ENCODE data around the gene MRPL51. TPM values are rescaled to one million over a fixed set of nuclear protein-coding genes. Genes with fewer than 3 reads are reported as not detected.

The MRPL51 gene
- total and polyA plus RNA-seq, 9 of the 15 experiments (the other 6 are each of a cell fraction or from before 2014, with no cell fraction given), result 127 to 727 (median 208) TPM

DNA sequence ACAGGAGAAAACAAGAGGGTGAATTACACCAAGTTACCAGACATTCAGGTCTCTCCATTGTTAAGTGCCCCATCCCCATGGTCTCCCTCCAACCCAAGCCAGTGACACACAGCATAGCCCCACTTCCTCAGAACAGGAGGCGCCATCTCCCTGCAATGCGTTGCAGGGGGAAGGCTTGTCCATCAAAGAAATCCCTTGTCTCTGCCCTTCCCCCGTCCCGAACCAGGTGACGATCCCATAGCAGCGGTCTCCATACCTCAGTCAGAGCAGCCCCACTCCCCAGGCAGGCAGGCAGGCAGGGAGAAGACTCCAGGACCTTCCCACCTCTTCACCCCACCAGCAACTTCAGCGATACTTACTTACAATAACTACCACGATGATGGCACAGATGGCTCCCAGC, 28.5 kb downstream of the MRPL51 start:
- intact Hi-C loops (cut with micrococcal nuclease), result no loop called here
- no peak overlapping the region for H3K27ac ChIP-seq (ENCODE audit: extremely low read depth, low read depth, low read length)
- no peak for TF ChIP-seq GTF2E2 (tag; IDR thresholded peaks at IDR 0.05)
- no peak for TF ChIP-seq ZNF445 (CRISPR knock-in tag; IDR thresholded peaks at IDR 0.05; ENCODE audit: low read depth)
- TF ChIP-seq, protein P1, sequence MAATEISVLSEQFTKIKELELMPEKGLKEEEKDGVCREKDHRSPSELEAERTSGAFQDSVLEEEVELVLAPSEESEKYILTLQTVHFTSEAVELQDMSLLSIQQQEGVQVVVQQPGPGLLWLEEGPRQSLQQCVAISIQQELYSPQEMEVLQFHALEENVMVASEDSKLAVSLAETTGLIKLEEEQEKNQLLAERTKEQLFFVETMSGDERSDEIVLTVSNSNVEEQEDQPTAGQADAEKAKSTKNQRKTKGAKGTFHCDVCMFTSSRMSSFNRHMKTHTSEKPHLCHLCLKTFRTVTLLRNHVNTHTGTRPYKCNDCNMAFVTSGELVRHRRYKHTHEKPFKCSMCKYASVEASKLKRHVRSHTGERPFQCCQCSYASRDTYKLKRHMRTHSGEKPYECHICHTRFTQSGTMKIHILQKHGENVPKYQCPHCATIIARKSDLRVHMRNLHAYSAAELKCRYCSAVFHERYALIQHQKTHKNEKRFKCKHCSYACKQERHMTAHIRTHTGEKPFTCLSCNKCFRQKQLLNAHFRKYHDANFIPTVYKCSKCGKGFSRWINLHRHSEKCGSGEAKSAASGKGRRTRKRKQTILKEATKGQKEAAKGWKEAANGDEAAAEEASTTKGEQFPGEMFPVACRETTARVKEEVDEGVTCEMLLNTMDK (IDR thresholded peaks at IDR 0.05; ENCODE audit: borderline replicate concordance, insufficient read depth, low read depth, low read length, poor library complexity, severe bottlenecking), result no peak
- TF ChIP-seq RBM15 (IDR thresholded peaks at IDR 0.05; ENCODE audit: insufficient read depth, low read length), result no peak
- TF ChIP-seq, protein P2, sequence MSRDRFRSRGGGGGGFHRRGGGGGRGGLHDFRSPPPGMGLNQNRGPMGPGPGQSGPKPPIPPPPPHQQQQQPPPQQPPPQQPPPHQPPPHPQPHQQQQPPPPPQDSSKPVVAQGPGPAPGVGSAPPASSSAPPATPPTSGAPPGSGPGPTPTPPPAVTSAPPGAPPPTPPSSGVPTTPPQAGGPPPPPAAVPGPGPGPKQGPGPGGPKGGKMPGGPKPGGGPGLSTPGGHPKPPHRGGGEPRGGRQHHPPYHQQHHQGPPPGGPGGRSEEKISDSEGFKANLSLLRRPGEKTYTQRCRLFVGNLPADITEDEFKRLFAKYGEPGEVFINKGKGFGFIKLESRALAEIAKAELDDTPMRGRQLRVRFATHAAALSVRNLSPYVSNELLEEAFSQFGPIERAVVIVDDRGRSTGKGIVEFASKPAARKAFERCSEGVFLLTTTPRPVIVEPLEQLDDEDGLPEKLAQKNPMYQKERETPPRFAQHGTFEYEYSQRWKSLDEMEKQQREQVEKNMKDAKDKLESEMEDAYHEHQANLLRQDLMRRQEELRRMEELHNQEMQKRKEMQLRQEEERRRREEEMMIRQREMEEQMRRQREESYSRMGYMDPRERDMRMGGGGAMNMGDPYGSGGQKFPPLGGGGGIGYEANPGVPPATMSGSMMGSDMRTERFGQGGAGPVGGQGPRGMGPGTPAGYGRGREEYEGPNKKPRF (IDR thresholded peaks at IDR 0.05; ENCODE audit: low read depth, low read length), result no peak
- TF ChIP-seq, protein P3, sequence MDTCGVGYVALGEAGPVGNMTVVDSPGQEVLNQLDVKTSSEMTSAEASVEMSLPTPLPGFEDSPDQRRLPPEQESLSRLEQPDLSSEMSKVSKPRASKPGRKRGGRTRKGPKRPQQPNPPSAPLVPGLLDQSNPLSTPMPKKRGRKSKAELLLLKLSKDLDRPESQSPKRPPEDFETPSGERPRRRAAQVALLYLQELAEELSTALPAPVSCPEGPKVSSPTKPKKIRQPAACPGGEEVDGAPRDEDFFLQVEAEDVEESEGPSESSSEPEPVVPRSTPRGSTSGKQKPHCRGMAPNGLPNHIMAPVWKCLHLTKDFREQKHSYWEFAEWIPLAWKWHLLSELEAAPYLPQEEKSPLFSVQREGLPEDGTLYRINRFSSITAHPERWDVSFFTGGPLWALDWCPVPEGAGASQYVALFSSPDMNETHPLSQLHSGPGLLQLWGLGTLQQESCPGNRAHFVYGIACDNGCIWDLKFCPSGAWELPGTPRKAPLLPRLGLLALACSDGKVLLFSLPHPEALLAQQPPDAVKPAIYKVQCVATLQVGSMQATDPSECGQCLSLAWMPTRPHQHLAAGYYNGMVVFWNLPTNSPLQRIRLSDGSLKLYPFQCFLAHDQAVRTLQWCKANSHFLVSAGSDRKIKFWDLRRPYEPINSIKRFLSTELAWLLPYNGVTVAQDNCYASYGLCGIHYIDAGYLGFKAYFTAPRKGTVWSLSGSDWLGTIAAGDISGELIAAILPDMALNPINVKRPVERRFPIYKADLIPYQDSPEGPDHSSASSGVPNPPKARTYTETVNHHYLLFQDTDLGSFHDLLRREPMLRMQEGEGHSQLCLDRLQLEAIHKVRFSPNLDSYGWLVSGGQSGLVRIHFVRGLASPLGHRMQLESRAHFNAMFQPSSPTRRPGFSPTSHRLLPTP (IDR thresholded peaks at IDR 0.05; ENCODE audit: borderline replicate concordance, extremely low read depth, insufficient read length), result no peak
- TF ChIP-seq, protein P4, sequence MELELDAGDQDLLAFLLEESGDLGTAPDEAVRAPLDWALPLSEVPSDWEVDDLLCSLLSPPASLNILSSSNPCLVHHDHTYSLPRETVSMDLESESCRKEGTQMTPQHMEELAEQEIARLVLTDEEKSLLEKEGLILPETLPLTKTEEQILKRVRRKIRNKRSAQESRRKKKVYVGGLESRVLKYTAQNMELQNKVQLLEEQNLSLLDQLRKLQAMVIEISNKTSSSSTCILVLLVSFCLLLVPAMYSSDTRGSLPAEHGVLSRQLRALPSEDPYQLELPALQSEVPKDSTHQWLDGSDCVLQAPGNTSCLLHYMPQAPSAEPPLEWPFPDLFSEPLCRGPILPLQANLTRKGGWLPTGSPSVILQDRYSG (tag; conservative IDR thresholded peaks at IDR 0.05; ENCODE audit: low read depth), result no peak
- TF ChIP-seq, protein P5, sequence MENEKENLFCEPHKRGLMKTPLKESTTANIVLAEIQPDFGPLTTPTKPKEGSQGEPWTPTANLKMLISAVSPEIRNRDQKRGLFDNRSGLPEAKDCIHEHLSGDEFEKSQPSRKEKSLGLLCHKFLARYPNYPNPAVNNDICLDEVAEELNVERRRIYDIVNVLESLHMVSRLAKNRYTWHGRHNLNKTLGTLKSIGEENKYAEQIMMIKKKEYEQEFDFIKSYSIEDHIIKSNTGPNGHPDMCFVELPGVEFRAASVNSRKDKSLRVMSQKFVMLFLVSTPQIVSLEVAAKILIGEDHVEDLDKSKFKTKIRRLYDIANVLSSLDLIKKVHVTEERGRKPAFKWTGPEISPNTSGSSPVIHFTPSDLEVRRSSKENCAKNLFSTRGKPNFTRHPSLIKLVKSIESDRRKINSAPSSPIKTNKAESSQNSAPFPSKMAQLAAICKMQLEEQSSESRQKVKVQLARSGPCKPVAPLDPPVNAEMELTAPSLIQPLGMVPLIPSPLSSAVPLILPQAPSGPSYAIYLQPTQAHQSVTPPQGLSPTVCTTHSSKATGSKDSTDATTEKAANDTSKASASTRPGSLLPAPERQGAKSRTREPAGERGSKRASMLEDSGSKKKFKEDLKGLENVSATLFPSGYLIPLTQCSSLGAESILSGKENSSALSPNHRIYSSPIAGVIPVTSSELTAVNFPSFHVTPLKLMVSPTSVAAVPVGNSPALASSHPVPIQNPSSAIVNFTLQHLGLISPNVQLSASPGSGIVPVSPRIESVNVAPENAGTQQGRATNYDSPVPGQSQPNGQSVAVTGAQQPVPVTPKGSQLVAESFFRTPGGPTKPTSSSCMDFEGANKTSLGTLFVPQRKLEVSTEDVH (IDR thresholded peaks at IDR 0.05; ENCODE audit: low read depth, partially characterized antibody), result no peak
- TF ChIP-seq RAD51 (IDR thresholded peaks at IDR 0.05; ENCODE audit: borderline replicate concordance, low read depth), result no peak

More for the DNA sequence above, 28.5 kb downstream of the MRPL51 start:
- H3K9me1 ChIP-seq (ENCODE audit: control insufficient read depth, insufficient read depth, low read length), result no peaks in the 10 kb centered on the region
- DNase-seq (ENCODE audit: extremely low read depth in 1 of 4, low spot score in 3 of 4) (no peak), FAIRE-seq (no peak), ATAC-seq (no peak)
- no peaks in the 10 kb centered on the region for H3K79me2 ChIP-seq (ENCODE audit: control insufficient read depth, insufficient read depth, low read length)
- no peaks in the 10 kb centered on the region for H3K27me3 ChIP-seq (ENCODE audit: control insufficient read depth in 2 of 2, insufficient read depth in 2 of 2, low read length in 2 of 2)
- 76% methylated on average over 7 of the region's 8 CpGs for WGBS (ENCODE audit: insufficient coverage, low coverage, missing lambda C conversion rate)
- no peaks in the 10 kb centered on the region for H4K20me1 ChIP-seq (replicated peaks; ENCODE audit: control insufficient read depth, insufficient read depth, low read length)
- H3K36me3 ChIP-seq (ENCODE audit: control insufficient read depth, insufficient read depth, low read length), result peaks cover 14% of the 10 kb centered on the region; the same call in 2 of the 3 replicates
- ChIA-PET POLR2A (interaction anchor here (0.6 kb wide), 1 partner anchor 122 kb away, joined by 3 read pairs; no protein-coding TSS in a partner anchor), CTCF (ENCODE audit: low intra/inter-chr PET ratio) (interaction anchor here (0.6 to 3.1 kb wide), 4 partner anchors 41 to 142 kb away, joined by 3 to 19 read pairs (median 8); no protein-coding TSS in a partner anchor)
- no TSS peak for BruUV-seq (replicated peaks)
- in situ Hi-C loops (cut with MboI), result loop anchor here (5.0 to 25.0 kb wide), 2 partner anchors 42 to 402 kb away; no protein-coding TSS in a partner anchor
- H3K4me2 ChIP-seq (ENCODE audit: insufficient read depth, low read length), result no peak overlapping the region
- H3K9ac ChIP-seq (ENCODE audit: insufficient read depth in 1 of 2, low read depth in 2 of 2, low read length in 2 of 2), result no peak overlapping the region
- no peak overlapping the region for H2AFZ ChIP-seq (ENCODE audit: low read depth, low read length)
- H3K4me1 ChIP-seq (replicated peaks in 1 of 2; ENCODE audit: control insufficient read depth in 2 of 2, insufficient read depth in 2 of 2, low read length in 2 of 2), result peaks cover 0 to 4% of the 10 kb centered on the region in 2 experiments; a peak in 3 of 5 replicates
- no peaks in the 10 kb centered on the region for H3K9me3 ChIP-seq (replicated peaks; ENCODE audit: control insufficient read depth, insufficient read depth, low read depth, low read length)
- H3K4me3 ChIP-seq, result no peak overlapping the region
